Measurements from ENCODE around the gene OSBP2.

OSBP2 gene

DNA sequence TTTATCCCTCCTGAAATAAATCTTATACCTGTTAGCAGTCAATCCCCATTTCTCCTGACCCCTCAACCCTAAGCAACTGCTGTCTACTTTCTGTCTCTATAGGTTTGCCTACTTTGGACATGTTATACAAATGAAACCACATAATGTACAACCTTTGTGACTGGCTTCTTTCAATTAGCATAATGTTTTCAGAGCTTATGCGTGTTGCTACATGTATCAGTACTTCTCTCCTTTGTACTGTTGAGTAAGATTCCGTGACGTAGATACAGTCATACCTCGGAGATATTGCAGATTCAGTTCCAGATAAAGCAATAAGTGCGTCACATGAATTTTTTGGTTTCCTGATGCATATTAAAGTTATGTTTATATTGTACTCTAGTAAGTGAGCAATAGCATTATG lies 146.6 kb downstream of the OSBP2 start:
- no peaks in the 10 kb centered on the region for H3F3A ChIP-seq (ENCODE audit: insufficient read depth, low read length)
- no peak overlapping the region for H3K27ac ChIP-seq (ENCODE audit: low read depth, low read length, poor library complexity, severe bottlenecking)
- no peaks in the 10 kb centered on the region for H3K9me2 ChIP-seq (ENCODE audit: low read depth, low read length)
- H3K9me3 ChIP-seq (ENCODE audit: low read length): no peaks in the 10 kb centered on the region
- no peaks in the 10 kb centered on the region for H3K79me2 ChIP-seq (ENCODE audit: insufficient read depth, low read length)
- no peak overlapping the region for H2AFZ ChIP-seq (ENCODE audit: low read length)
- no peaks in the 10 kb centered on the region for H3K36me3 ChIP-seq (ENCODE audit: insufficient read depth, low read length)
- H3K9ac ChIP-seq (ENCODE audit: low read length): no peak overlapping the region
- no peak overlapping the region for H3K4me2 ChIP-seq (ENCODE audit: low read length)
- H4K20me1 ChIP-seq (ENCODE audit: insufficient read depth, low read length): no peaks in the 10 kb centered on the region
- no peaks in the 10 kb centered on the region for H3K27me3 ChIP-seq (ENCODE audit: insufficient read depth, low read length)
- no peak overlapping the region for H3K4me3 ChIP-seq (ENCODE audit: low read depth, low read length, poor library complexity, severe bottlenecking)
- no peaks in the 10 kb centered on the region for H3K4me1 ChIP-seq (ENCODE audit: insufficient read depth, low read length, severe bottlenecking)
- TF ChIP-seq EZH2 (IDR thresholded peaks at IDR 0.05; ENCODE audit: borderline replicate concordance, low read length): no peak
- TF ChIP-seq, protein P1, sequence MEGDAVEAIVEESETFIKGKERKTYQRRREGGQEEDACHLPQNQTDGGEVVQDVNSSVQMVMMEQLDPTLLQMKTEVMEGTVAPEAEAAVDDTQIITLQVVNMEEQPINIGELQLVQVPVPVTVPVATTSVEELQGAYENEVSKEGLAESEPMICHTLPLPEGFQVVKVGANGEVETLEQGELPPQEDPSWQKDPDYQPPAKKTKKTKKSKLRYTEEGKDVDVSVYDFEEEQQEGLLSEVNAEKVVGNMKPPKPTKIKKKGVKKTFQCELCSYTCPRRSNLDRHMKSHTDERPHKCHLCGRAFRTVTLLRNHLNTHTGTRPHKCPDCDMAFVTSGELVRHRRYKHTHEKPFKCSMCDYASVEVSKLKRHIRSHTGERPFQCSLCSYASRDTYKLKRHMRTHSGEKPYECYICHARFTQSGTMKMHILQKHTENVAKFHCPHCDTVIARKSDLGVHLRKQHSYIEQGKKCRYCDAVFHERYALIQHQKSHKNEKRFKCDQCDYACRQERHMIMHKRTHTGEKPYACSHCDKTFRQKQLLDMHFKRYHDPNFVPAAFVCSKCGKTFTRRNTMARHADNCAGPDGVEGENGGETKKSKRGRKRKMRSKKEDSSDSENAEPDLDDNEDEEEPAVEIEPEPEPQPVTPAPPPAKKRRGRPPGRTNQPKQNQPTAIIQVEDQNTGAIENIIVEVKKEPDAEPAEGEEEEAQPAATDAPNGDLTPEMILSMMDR (IDR thresholded peaks at IDR 0.05; ENCODE audit: low read length): no peak

DNA sequence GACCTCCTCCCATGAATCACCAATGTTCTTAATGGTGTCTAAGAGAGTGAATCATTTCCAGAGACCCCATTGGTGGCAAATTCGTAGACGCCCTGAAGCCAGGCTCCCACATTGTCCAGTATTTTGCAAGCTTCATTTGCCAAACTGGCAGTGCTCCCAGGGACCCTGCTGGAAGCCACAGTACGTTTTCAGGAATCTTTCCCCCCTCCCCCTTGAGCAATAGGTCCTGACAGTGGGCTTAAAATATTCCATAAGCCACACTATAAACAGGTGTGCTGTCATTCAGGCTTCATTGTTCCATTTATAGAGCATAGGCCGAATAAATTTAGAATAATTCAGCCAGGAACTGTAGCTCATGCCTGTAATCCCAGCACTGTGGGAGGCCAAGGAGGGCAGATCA lies 148.6 kb downstream of the OSBP2 start:
- Histone ChIP-seq H2AFZ (ENCODE audit: low read length) (no peak overlapping the region), H3K4me1 (ENCODE audit: insufficient read depth, low read length, severe bottlenecking) (no peaks in the 10 kb centered on the region), H3K4me3 (ENCODE audit: low read depth, low read length, poor library complexity, severe bottlenecking) (no peak overlapping the region), H3K36me3 (ENCODE audit: insufficient read depth, low read length) (no peaks in the 10 kb centered on the region), H3K27me3 (ENCODE audit: insufficient read depth, low read length) (no peaks in the 10 kb centered on the region), H3F3A (ENCODE audit: insufficient read depth, low read length) (no peaks in the 10 kb centered on the region), H3K4me2 (ENCODE audit: low read length) (no peak overlapping the region), H3K79me2 (ENCODE audit: insufficient read depth, low read length) (no peaks in the 10 kb centered on the region), H3K9ac (ENCODE audit: low read length) (no peak overlapping the region), H3K9me2 (ENCODE audit: low read depth, low read length) (no peaks in the 10 kb centered on the region), H3K9me3 (ENCODE audit: low read length) (no peaks in the 10 kb centered on the region), H4K20me1 (ENCODE audit: insufficient read depth, low read length) (no peaks in the 10 kb centered on the region), H3K27ac (ENCODE audit: low read depth, low read length, poor library complexity, severe bottlenecking) (no peak overlapping the region)
- TF ChIP-seq, protein P1 (IDR thresholded peaks at IDR 0.05; ENCODE audit: low read length): no peak
- TF ChIP-seq EZH2 (IDR thresholded peaks at IDR 0.05; ENCODE audit: borderline replicate concordance, low read length): no peak

DNA sequence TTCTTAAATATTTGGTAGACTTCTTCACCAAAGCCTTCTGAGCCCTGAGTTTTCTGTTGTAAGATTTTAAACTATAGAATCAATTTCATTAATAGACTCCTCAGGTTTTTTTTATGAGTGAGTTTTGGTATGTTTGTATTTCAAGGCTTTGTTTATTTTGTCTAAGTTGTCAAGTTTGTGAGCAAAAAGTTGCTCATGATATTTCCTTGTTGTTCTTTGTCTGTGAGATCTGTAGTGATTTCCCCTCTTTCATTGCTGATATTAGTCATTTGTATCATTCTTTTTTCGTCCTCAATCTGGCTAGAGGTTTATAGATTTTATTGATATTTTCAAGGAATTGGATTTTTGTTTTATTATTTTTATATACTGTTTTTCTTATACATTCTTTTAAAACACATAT lies 152.9 kb downstream of the OSBP2 start:
- no peaks in the 10 kb centered on the region for H3K79me2 ChIP-seq (ENCODE audit: insufficient read depth, low read length)
- no peaks in the 10 kb centered on the region for H4K20me1 ChIP-seq (ENCODE audit: insufficient read depth, low read length)
- H3K4me1 ChIP-seq (ENCODE audit: insufficient read depth, low read length, severe bottlenecking): no peaks in the 10 kb centered on the region
- H3K9me3 ChIP-seq (ENCODE audit: low read length): no peaks in the 10 kb centered on the region
- H3K36me3 ChIP-seq (ENCODE audit: insufficient read depth, low read length): no peaks in the 10 kb centered on the region
- no peak overlapping the region for H3K4me2 ChIP-seq (ENCODE audit: low read length)
- no peak overlapping the region for H2AFZ ChIP-seq (ENCODE audit: low read length)
- no peak overlapping the region for H3K4me3 ChIP-seq (ENCODE audit: low read depth, low read length, poor library complexity, severe bottlenecking)
- no peak overlapping the region for H3K27ac ChIP-seq (ENCODE audit: low read depth, low read length, poor library complexity, severe bottlenecking)
- H3K27me3 ChIP-seq (ENCODE audit: insufficient read depth, low read length): no peaks in the 10 kb centered on the region
- TF ChIP-seq EZH2 (IDR thresholded peaks at IDR 0.05; ENCODE audit: borderline replicate concordance, low read length): no peak
- TF ChIP-seq, protein P1 (IDR thresholded peaks at IDR 0.05; ENCODE audit: low read length): no peak
- H3K9ac ChIP-seq (ENCODE audit: low read length): no peak overlapping the region
- H3F3A ChIP-seq (ENCODE audit: insufficient read depth, low read length): no peaks in the 10 kb centered on the region
- no peaks in the 10 kb centered on the region for H3K9me2 ChIP-seq (ENCODE audit: low read depth, low read length)

Data from OCI-LY1 (cell line).